OCI-LY3 (cell line): ENCODE measurements around the gene LRRC38.

ENCODE experiments used
- H2AFZ ChIP-seq: fragments of 200-600, 300-600 bp; shearing (Covaris generic); 2 replicates; pipeline ENCODE4 v1.6.0; 2014; ENCODE audit warnings: antibody characterized with exemption, low read depth, low read length
- H3K27ac ChIP-seq: fragments of 200-600, 300-600 bp; sonication (generic); 2 replicates; pipeline ENCODE4 v1.5.1; 2014; ENCODE audit warnings: mild to moderate bottlenecking, low read length, moderate library complexity, mixed read lengths
- H3K27me3 ChIP-seq: fragments of 200-600, 300-600 bp; sonication (generic); 2 replicates; pipeline ENCODE4 v1.6.1; 2014; ENCODE audit warnings: low read depth, low read length, mixed read lengths
- H3K36me3 ChIP-seq: fragments of 200-600, 300-600 bp; sonication (generic); replicated peaks from 2 replicates; pipeline ENCODE3; 2014; ENCODE audit warnings: low read depth, low read length, mixed read lengths
- H3K4me1 ChIP-seq: fragments of 300-600, 200-600 bp; sonication (generic); 2 replicates; pipeline ENCODE4 v1.6.1; 2014; ENCODE audit warnings: low read length, mixed read lengths
- H3K4me2 ChIP-seq: fragments of 200-600, 300-600 bp; sonication (generic); 2 replicates; pipeline ENCODE4 v1.6.1; 2014; ENCODE audit warnings: low read length, mixed read lengths
- H3K4me3 ChIP-seq: fragments of 300-600, 200-600 bp; sonication (generic); 2 replicates; pipeline ENCODE4 v1.5.1; 2014; ENCODE audit warnings: antibody characterized with exemption, mild to moderate bottlenecking, low read length, moderate library complexity
- H3K79me2 ChIP-seq: fragments of 300-600, 200-600 bp; shearing (Covaris generic); 2 replicates; pipeline ENCODE4 v1.6.1; 2014; ENCODE audit warnings: mild to moderate bottlenecking, low read length, mixed read lengths
- H3K9ac ChIP-seq: fragments of 300-600, 200-600 bp; shearing (Covaris generic); 2 replicates; pipeline ENCODE4 v1.6.0; 2014; ENCODE audit warnings: mild to moderate bottlenecking, low read length, moderate library complexity
- H3K9me3 ChIP-seq: fragments of 200-600, 300-600 bp; shearing (Covaris generic); 2 replicates; pipeline ENCODE4 v1.6.1; 2014; ENCODE audit warnings: low read length, mixed read lengths; ENCODE audit not compliant: insufficient read depth
- H4K20me1 ChIP-seq: fragments of 200-600, 300-600 bp; sonication (generic); 2 replicates; pipeline ENCODE4 v1.6.1; 2016; ENCODE audit warnings: low read length, mixed read lengths; ENCODE audit not compliant: insufficient read depth
- EZH2phosphoT487 ChIP-seq: fragments of 200-600 bp; shearing (Covaris generic); IDR thresholded peaks from 2 replicates; pipeline ENCODE4 v1.6.1; 2018; ENCODE audit warnings: antibody characterized with exemption, mixed run types, low read depth
- TF ChIP-seq, protein P1 (sequence below): fragments of 200-600, 300-600 bp; sonication (generic); IDR thresholded peaks from 2 replicates; pipeline ENCODE4 v1.5.1; 2014; ENCODE audit warnings: antibody characterized with exemption, low read length, low read depth

LRRC38 gene

DNA sequence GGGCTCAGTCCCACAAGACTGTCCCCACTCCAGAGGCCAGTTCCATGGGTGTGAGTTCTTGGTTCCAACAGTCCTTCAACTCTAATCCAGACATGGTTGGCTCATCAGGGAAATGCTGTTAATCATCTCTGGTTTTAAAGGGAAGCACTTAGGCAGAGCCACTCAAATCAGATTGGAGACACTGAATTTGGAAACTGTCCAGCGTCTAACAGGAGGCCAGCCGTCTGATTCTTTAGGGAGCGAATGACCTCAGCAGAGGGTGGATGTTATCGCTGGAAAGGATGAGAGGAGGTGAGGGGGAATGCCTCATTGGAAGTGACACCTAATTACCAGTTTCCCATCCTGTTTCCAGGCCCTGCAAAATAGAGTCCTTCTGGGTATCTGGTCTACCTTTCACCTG is 22.8 kb upstream of the LRRC38 start:
- H3K27me3 ChIP-seq: no peaks in the 10 kb centered on the region

DNA sequence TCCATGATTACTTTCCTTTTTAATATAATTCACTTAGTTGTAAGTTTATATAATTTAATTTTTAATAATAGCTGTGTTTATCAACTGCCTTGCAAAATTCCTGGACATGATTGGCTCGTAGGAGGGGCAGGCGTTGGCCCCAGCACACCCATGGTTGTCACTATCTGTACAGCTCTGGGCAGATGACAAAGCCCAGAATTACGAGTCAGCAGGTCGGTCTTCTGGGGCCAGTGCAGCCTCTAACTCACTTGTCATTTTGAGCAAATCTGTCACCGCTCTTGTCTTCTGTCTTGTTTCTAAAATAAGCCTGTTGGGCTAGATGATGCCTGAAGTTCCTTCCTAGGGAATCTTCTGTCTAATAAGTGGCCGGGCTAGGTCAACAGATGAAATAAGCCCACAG is 21.4 kb upstream of the LRRC38 start:
- TF ChIP-seq, protein P1, sequence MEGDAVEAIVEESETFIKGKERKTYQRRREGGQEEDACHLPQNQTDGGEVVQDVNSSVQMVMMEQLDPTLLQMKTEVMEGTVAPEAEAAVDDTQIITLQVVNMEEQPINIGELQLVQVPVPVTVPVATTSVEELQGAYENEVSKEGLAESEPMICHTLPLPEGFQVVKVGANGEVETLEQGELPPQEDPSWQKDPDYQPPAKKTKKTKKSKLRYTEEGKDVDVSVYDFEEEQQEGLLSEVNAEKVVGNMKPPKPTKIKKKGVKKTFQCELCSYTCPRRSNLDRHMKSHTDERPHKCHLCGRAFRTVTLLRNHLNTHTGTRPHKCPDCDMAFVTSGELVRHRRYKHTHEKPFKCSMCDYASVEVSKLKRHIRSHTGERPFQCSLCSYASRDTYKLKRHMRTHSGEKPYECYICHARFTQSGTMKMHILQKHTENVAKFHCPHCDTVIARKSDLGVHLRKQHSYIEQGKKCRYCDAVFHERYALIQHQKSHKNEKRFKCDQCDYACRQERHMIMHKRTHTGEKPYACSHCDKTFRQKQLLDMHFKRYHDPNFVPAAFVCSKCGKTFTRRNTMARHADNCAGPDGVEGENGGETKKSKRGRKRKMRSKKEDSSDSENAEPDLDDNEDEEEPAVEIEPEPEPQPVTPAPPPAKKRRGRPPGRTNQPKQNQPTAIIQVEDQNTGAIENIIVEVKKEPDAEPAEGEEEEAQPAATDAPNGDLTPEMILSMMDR: no peak
- TF ChIP-seq EZH2phosphoT487: no peak

More for the DNA sequence above, 22.8 kb upstream of the LRRC38 start:
- Histone ChIP-seq H3K27ac (no peak overlapping the region), H3K4me1 (no peaks in the 10 kb centered on the region), H3K79me2 (no peaks in the 10 kb centered on the region), H4K20me1 (no peaks in the 10 kb centered on the region), H3K9ac (no peak overlapping the region), H3K4me3 (no peak overlapping the region), H2AFZ (no peak overlapping the region), H3K36me3 (no peaks in the 10 kb centered on the region), H3K4me2 (no peak overlapping the region), H3K9me3 (no peaks in the 10 kb centered on the region)
- no peak for TF ChIP-seq EZH2phosphoT487
- TF ChIP-seq, protein P1: no peak

DNA sequence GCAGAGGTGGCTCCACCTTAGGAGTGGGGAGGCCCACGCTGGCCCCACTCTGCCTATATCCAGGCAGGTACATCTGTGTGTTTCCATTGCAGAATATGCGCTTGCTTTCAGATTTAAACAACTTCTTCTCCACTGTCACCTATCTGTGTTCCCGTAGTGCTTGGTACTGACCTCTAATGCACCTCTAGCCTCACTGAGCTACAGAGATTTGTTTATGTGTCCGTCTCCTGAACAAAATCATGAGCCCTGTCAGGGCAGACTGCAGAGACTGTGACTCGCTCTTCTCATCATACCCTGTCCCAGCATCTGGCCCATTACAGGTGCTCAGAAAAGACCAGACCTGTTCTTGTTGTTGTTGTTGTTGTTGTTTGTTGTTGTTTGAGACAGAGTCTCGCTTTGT is 14.5 kb upstream of the LRRC38 start:
- Histone ChIP-seq H3K27me3 (no peaks in the 10 kb centered on the region), H3K36me3 (no peaks in the 10 kb centered on the region), H3K4me3 (no peak overlapping the region), H4K20me1 (no peaks in the 10 kb centered on the region), H3K4me1 (peaks cover 11% of the 10 kb centered on the region), H3K9ac (no peak overlapping the region), H2AFZ (no peak overlapping the region), H3K79me2 (no peaks in the 10 kb centered on the region), H3K9me3 (no peaks in the 10 kb centered on the region), H3K27ac (no peak overlapping the region), H3K4me2 (no peak overlapping the region)
- TF ChIP-seq, protein P1: no peak
- no peak for TF ChIP-seq EZH2phosphoT487

More for the DNA sequence above, 21.4 kb upstream of the LRRC38 start:
- Histone ChIP-seq H3K4me1 (peaks cover 5% of the 10 kb centered on the region), H3K36me3 (no peaks in the 10 kb centered on the region), H3K4me3 (no peak overlapping the region), H3K9me3 (no peaks in the 10 kb centered on the region), H3K27me3 (no peaks in the 10 kb centered on the region), H2AFZ (no peak overlapping the region), H3K9ac (no peak overlapping the region), H3K27ac (no peak overlapping the region), H3K4me2 (no peak overlapping the region), H3K79me2 (no peaks in the 10 kb centered on the region), H4K20me1 (no peaks in the 10 kb centered on the region)

DNA sequence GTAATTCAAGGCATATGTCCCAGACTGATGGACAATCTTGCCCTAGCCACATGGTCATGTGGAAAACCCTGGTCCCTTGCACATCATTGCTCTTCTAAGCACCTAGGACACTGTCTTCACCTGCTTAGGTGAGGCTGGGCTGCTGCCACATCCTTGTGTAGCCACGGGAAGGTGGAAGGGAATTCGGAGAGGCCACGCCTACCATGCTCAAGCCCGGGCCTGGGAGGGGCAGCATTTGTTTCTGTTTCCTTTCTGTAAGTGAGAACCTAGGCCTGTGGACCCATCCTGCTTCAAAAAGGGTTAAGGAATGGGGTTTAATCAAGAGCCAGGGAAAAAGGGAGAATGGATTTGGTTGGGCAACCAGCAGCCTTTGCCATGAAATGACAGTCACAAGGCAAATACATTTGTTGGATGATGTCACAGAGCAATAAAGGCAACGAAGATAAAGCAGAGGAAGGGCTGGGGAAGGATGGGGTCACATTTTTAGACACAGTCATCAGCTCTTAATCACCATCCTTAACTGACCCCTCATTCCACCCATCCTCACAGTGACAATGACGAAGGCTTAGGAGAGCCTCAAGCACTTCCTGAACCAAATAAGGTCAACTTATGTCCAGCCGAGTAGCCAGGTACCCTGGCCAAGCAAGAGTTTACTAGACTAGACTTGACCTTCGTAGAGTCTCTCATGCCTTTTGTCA is 10.1 kb upstream of the LRRC38 start:
- Histone ChIP-seq H3K79me2 (no peaks in the 10 kb centered on the region), H3K4me2 (no peak overlapping the region), H3K27me3 (no peaks in the 10 kb centered on the region), H2AFZ (no peak overlapping the region), H3K9ac (no peak overlapping the region), H3K27ac (no peak overlapping the region), H3K36me3 (no peaks in the 10 kb centered on the region), H3K4me3 (no peak overlapping the region), H3K9me3 (no peaks in the 10 kb centered on the region), H4K20me1 (no peaks in the 10 kb centered on the region), H3K4me1 (no peaks in the 10 kb centered on the region)
- TF ChIP-seq EZH2phosphoT487: no peak
